GM12873 (cell line): ENCODE data around the gene TNN.

ENCODE experiments used
- CTCF ChIP-seq: IDR thresholded peaks from 2 replicates; pipeline ENCODE4 v1.5.1; 2012; ENCODE audit warnings: low read depth, mild to moderate bottlenecking, moderate library complexity, low read length, control low read depth; ENCODE audit not compliant: insufficient read depth; ENCODE audit errors: missing control alignments

The TNN gene

DNA sequence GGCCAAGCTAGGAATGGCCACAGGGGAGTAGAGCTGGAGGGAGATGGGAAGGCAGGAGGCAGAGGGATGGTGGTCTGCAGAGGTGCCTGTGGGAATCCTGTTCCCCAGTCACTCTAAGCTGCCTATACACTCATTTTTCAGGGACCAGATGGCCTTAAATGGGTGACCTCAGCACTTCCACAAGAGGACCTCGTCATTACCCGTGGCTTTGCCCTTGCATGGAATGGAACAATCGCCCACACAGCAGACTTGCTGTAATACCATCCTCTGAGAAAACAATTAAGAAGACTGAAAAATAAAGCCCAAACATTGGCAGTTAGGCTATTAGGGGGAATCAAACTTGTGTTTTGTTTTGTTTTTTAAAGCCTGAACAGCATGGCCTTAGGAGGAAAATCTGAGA, 12.9 kb upstream of the TNN start:
- no peak for TF ChIP-seq CTCF

DNA sequence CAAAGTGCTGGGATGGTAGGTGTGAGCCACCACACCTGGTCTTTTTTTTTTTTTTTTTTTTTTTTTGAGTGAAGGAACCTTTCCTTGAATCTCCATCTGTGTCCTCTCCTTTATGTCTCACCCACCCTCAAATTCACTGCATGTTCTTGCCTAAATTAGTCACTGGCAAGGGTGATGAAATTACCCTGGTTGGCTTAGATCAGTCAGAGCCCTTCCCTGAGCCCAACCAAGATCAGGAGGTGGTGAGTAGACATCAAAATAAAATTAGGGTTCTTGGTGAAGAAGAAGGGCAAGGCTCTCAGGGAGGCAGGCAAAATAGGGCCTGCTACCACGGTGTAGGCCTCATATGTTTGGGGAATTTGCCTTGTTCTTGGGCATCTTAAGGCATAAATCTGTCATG, 5.3 kb upstream of the TNN start:
- no peak for TF ChIP-seq CTCF

- TF ChIP-seq CTCF = no peak
Observed at GRCh38 chr1:175062858-175063257, 4.8 kb upstream of the TNN start.

GRCh38 chr1:175070818-175071217, 3.2 kb downstream of the TNN start:
- no peak for TF ChIP-seq CTCF

- TF ChIP-seq CTCF = no peak
Observed at GRCh38 chr1:175071276-175071943, 3.8 kb downstream of the TNN start.

DNA sequence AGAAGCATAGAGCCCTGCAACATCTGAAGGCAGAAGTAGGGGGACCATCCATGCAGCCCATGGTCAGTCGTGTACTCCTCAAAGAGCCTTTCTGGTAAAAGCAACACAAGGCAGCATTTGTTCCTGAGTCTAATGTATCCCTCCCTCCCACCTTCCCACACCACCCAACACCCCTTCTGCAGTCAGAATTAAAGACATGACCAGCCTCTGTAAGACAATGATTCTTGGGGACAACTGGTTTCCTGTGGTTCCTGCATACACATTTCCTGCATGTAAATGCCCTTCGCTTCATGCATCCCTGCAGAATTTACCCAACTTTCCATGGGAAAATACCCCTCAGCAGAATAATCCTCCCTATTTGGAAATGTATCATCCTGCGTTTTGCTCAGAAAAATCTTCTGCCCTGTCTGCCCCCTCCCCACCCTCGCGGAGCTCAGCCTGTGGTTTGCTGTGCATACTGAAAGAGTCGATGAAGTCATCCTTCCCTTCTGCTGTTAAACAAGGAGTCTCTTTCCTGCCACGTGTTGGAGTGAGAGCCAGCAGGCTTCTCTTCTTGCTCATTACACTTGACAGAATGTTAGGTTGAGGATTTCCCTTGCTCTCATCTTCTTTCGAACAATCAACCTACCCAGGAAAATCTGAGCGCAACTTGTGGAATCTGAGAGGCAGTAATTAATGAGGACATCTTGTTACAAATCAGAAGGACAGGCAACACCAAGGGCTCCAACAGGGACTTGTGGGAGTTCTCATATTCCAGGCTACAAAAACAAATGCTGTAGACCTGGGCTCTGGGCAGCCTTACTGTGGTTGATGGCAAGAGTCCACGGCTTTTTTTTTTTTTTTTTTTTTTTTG, 4.7 kb downstream of the TNN start:
- no peak for TF ChIP-seq CTCF

- no peak for TF ChIP-seq CTCF
Observed at GRCh38 chr1:175073061-175073460, 5.4 kb downstream of the TNN start.
